ENCODE results near the gene SETBP1.

The SETBP1 gene

DNA sequence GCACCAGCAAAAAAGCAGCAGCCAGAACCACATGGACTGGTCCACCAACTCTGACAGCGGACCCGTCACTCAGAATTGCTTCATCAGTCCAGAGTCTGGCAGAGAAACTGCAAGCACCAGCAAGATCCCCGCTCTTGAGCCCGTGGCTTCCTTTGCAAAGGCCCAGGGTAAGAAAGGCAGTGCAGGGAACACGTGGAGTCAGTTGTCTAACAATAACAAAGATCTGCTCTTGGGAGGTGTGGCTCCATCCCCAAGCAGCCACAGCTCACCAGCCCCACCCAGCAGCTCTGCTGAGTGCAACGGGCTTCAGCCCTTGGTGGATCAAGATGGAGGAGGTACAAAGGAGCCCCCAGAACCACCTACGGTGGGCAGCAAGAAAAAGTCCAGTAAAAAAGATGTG is 269.3 kb downstream of the SETBP1 start:
- no peak for DNase-seq (ENCODE audit: low spot score)
- TF ChIP-seq, protein P1, sequence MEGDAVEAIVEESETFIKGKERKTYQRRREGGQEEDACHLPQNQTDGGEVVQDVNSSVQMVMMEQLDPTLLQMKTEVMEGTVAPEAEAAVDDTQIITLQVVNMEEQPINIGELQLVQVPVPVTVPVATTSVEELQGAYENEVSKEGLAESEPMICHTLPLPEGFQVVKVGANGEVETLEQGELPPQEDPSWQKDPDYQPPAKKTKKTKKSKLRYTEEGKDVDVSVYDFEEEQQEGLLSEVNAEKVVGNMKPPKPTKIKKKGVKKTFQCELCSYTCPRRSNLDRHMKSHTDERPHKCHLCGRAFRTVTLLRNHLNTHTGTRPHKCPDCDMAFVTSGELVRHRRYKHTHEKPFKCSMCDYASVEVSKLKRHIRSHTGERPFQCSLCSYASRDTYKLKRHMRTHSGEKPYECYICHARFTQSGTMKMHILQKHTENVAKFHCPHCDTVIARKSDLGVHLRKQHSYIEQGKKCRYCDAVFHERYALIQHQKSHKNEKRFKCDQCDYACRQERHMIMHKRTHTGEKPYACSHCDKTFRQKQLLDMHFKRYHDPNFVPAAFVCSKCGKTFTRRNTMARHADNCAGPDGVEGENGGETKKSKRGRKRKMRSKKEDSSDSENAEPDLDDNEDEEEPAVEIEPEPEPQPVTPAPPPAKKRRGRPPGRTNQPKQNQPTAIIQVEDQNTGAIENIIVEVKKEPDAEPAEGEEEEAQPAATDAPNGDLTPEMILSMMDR (IDR thresholded peaks at IDR 0.05; ENCODE audit: borderline replicate concordance, control extremely low read depth, extremely low read depth, insufficient read depth, missing control alignments): no peak
- in situ Hi-C loops (cut with MboI; ENCODE audit: low sequenced_read_pairs, unreplicated experiment): no loop called here

DNA sequence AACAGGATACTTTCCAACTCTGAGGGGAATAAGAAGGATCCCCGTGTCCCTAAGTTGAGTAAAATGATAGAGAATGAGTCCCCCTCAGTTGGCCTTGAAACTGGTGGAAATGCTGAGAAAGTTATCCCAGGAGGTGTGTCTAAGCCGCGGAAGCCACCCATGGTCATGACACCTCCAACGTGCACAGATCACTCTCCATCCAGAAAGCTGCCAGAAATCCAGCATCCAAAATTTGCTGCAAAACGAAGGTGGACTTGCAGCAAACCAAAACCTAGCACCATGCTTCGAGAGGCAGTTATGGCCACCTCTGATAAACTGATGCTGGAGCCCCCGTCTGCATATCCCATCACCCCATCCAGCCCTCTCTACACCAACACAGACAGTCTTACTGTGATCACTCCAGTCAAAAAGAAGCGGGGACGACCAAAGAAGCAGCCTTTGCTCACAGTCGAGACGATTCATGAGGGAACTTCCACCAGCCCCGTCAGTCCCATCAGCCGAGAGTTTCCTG is 270.1 kb downstream of the SETBP1 start:
- TF ChIP-seq, protein P1 (IDR thresholded peaks at IDR 0.05; ENCODE audit: borderline replicate concordance, control extremely low read depth, extremely low read depth, insufficient read depth, missing control alignments): no peak
- DNase-seq (ENCODE audit: low spot score): no peak
- in situ Hi-C loops (cut with MboI; ENCODE audit: low sequenced_read_pairs, unreplicated experiment): no loop called here

DNA sequence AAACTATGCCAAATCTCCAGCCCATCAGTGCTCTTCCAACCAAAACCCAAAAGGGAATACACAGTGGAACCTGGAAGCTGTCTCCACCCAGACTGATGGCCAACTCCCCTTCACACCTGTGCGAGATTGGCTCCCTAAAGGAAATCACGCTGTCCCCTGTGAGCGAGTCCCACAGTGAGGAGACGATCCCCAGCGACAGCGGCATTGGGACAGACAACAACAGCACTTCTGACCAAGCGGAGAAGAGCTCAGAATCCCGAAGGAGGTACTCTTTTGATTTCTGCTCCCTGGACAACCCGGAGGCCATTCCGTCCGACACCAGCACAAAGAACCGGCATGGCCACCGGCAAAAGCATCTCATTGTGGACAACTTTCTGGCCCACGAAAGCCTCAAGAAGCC is 271.1 kb downstream of the SETBP1 start:
- TF ChIP-seq, protein P1 (IDR thresholded peaks at IDR 0.05; ENCODE audit: borderline replicate concordance, control extremely low read depth, extremely low read depth, insufficient read depth, missing control alignments): no peak
- in situ Hi-C loops (cut with MboI; ENCODE audit: low sequenced_read_pairs, unreplicated experiment): no loop called here
- no peak for DNase-seq (ENCODE audit: low spot score)

DNA sequence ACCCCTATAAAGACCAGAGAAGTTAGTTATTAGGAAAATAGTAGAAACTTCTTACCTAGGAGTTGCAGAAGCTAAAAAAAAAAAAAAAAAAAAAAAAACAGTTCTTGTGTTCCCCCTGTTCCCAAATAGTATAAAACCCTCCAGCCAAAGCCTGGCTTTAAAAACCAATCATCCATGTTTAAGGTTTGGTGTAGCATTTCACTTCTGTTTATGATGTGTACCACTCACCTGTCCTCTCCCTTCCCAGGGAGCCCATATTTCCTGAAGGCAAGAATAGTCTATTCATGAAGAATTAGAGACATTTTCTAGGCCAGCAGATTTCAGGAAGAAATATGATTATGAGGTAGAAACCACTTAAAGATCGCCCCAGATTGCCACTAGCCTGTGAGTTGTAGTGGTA is 273.6 kb downstream of the SETBP1 start:
- TF ChIP-seq, protein P1 (IDR thresholded peaks at IDR 0.05; ENCODE audit: borderline replicate concordance, control extremely low read depth, extremely low read depth, insufficient read depth, missing control alignments): no peak
- in situ Hi-C loops (cut with MboI; ENCODE audit: low sequenced_read_pairs, unreplicated experiment): no loop called here
- no peak for DNase-seq (ENCODE audit: low spot score)

DNA sequence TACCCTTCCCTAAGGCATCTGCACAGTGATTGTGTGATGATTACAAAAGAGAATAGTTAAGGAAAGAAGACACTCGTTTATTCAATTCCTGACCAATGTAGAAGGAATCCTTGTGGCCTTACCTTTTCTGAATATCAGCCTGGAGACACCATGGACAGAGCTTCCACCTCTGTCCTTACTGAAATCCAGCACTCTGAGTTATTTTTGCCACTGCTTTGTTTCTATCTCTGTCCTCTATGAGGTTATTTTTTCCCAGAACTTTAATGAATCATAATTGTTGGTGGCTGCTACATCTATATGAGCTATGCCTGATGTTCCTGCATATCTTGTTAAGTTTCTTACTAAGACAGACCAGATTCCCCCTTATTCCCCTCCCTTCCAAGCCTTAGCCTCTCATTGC is 275.1 kb downstream of the SETBP1 start:
- no peak for DNase-seq (ENCODE audit: low spot score)
- TF ChIP-seq, protein P1 (IDR thresholded peaks at IDR 0.05; ENCODE audit: borderline replicate concordance, control extremely low read depth, extremely low read depth, insufficient read depth, missing control alignments): no peak
- in situ Hi-C loops (cut with MboI; ENCODE audit: low sequenced_read_pairs, unreplicated experiment): no loop called here

DNA sequence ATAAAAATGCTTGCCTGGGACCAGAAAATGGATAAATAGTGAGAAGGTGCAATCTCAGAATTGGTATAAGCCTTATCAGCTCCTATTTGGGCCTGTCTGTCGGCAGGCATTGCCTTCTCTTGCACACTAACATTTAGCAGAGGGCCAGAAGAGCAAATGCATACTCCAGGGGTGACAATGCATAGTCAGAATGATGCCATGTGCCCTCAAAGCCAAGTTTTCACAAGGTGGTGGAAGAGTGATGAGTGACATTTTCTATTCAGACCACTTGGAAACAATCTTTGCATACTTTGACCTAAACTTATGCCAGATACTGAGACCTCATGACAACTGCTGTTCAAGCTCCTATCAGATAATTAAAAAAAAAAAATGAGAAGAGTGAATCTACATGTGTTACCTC is 276.3 kb downstream of the SETBP1 start:
- TF ChIP-seq, protein P1 (IDR thresholded peaks at IDR 0.05; ENCODE audit: borderline replicate concordance, control extremely low read depth, extremely low read depth, insufficient read depth, missing control alignments): no peak
- no peak for DNase-seq (ENCODE audit: low spot score)
- in situ Hi-C loops (cut with MboI; ENCODE audit: low sequenced_read_pairs, unreplicated experiment): no loop called here

DNA sequence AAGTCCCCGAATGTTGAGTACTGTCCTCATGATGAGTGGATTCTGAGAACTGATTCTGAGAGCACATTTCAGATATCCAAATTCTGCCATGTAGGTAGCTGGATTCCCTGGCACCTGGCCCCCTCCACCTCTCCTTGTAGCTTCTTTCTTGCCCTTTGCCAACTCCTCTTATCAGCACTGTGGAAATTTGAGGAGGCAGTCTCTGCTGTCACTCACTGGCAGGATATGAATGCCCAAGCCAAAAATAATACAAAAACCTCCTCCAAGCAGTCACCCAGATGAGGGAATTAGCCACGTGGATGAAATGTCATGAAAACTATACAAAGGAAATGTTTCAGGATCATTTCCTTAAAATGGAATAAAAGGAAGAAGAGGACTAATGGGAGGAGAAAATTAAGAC is 276.8 kb downstream of the SETBP1 start:
- in situ Hi-C loops (cut with MboI; ENCODE audit: low sequenced_read_pairs, unreplicated experiment): no loop called here
- no peak for DNase-seq (ENCODE audit: low spot score)
- TF ChIP-seq, protein P1 (IDR thresholded peaks at IDR 0.05; ENCODE audit: borderline replicate concordance, control extremely low read depth, extremely low read depth, insufficient read depth, missing control alignments): no peak

Measured in GM13976 (cell line).